K562 (cell line): ENCODE measurements around the gene PTRH1. TPM values are rescaled to one million over a fixed set of nuclear protein-coding genes. Genes with fewer than 3 reads are reported as not detected.

Experiments
- ATAC-seq: fragments of 200-7000 bp; cut with Tn5 transposase; 3 replicates; pipeline ENCODE4 v1.9.1; 2020; ENCODE audit warnings: moderate library complexity
- BruUV-seq: library from RNA; stranded (reverse); fragments of 400-500 nt; replicated peaks from 2 replicates; lab custom pipeline; 2021; lab: Mats Ljungman, UMichigan
- CTCF ChIA-PET: fragments of 300-600 bp; formaldehyde crosslinking; extraction: SDS; loops from one replicate; lab custom pipeline; 2021; ENCODE audit warnings: low intra/inter-chr PET ratio; lab: Yijun Ruan, JAX
- POLR2A ChIA-PET: fragments of 300-600, 350-650 bp; sonication (Branson Sonifier 250); formaldehyde crosslinking; extraction: SDS; loops from one replicate; lab custom pipeline; 2021; ENCODE audit warnings: antibody characterized with exemption, inconsistent platforms; lab: Yijun Ruan, JAX
- DNase-seq, 4 experiments: peaks; one replicate each; pipeline versions ENCODE4 v3.0.0 to v3.0.0-alpha.2; 2011 to 2018; ENCODE audit warnings: low spot score in 3 of 4, mixed read lengths in 3 of 4; ENCODE audit errors: extremely low read depth in 1 of 4
- FAIRE-seq: peaks from 2 replicates; lab custom pipeline; 2011; peaks lifted over from hg19 to GRCh38; lab: Jason Lieb, UNC
- H2AFZ ChIP-seq: 2 replicates; pipeline ENCODE4 v1.6.0; 2011; ENCODE audit warnings: low read depth, low read length, control low read depth, inconsistent platforms
- H3K27ac ChIP-seq: fragments of 200-600 bp; 3 replicates; pipeline ENCODE4 v1.8.0; 2011; ENCODE audit warnings: low read depth, mild to moderate bottlenecking, control low read depth, inconsistent platforms, low read length, moderate library complexity, mixed read lengths; ENCODE audit errors: extremely low read depth
- H3K27me3 ChIP-seq, 2 experiments: fragments of 300-600 bp in 1 of 2; 2 replicates in 1 of 2; 3 replicates in 1 of 2; pipeline versions ENCODE4 v1.6.0 to v1.8.0; 2011; ENCODE audit warnings: inconsistent platforms in 2 of 2, low read length in 2 of 2, mild to moderate bottlenecking in 1 of 2, mixed read lengths in 1 of 2, moderate library complexity in 1 of 2; ENCODE audit not compliant: control insufficient read depth in 2 of 2, insufficient read depth in 2 of 2
- H3K36me3 ChIP-seq: fragments of 300-600 bp; 3 replicates; pipeline ENCODE4 v1.8.0; 2011; ENCODE audit warnings: mild to moderate bottlenecking, low read length, inconsistent platforms; ENCODE audit not compliant: control insufficient read depth, insufficient read depth
- H3K4me1 ChIP-seq, 2 experiments: fragments of 200-600 bp in 1 of 2; replicated peaks in 1 of 2; 2 replicates in 1 of 2; 3 replicates in 1 of 2; pipeline versions ENCODE4 v1.5.1 to v1.8.0; 2011; ENCODE audit warnings: inconsistent platforms in 2 of 2, low read length in 2 of 2, mild to moderate bottlenecking in 1 of 2, mixed read lengths in 1 of 2, moderate library complexity in 1 of 2; ENCODE audit not compliant: control insufficient read depth in 2 of 2, insufficient read depth in 2 of 2
- H3K4me2 ChIP-seq: 2 replicates; pipeline ENCODE4 v1.6.1; 2011; ENCODE audit warnings: low read length, control low read depth, inconsistent platforms, mixed read lengths; ENCODE audit not compliant: insufficient read depth
- H3K4me3 ChIP-seq: fragments of 200-600 bp; sonication (generic), shearing (Covaris generic); 2 replicates; pipeline ENCODE4 v1.5.1; 2016; ENCODE audit warnings: control low read depth, inconsistent platforms
- H3K79me2 ChIP-seq: fragments of 200-600 bp; 3 replicates; pipeline ENCODE4 v1.8.0; 2011; ENCODE audit warnings: low read length, inconsistent platforms; ENCODE audit not compliant: control insufficient read depth, insufficient read depth
- H3K9ac ChIP-seq, 2 experiments: 2 replicates each; pipeline versions ENCODE4 v1.6.0 to v1.6.1; 2011; ENCODE audit warnings: low read depth in 2 of 2, low read length in 2 of 2, control low read depth in 1 of 2, inconsistent platforms in 1 of 2, mild to moderate bottlenecking in 1 of 2, mixed read lengths in 1 of 2; ENCODE audit not compliant: insufficient read depth in 1 of 2
- H3K9me1 ChIP-seq: one replicate; pipeline ENCODE4 v1.6.0; 2011; ENCODE audit warnings: inconsistent platforms, mild to moderate bottlenecking, low read length, moderate library complexity; ENCODE audit not compliant: control insufficient read depth, insufficient read depth
- H3K9me3 ChIP-seq: replicated peaks from 2 replicates; pipeline ENCODE4 v1.5.1; 2011; ENCODE audit warnings: low read depth, low read length, inconsistent platforms; ENCODE audit not compliant: control insufficient read depth, insufficient read depth
- H4K20me1 ChIP-seq: replicated peaks from 2 replicates; pipeline ENCODE4 v1.6.1; 2011; ENCODE audit warnings: low read length, inconsistent platforms, mixed read lengths; ENCODE audit not compliant: control insufficient read depth, insufficient read depth
- BHLHE40 ChIP-seq: IDR thresholded peaks from 2 replicates; pipeline ENCODE4 v1.6.1; 2011; ENCODE audit warnings: low read length, improper control_type of control experiment
- CUX1 ChIP-seq: fragments of 200-800 bp; sonication (Bioruptor generic); IDR thresholded peaks from 2 replicates; pipeline ENCODE4 v1.6.1; 2016; ENCODE audit warnings: missing genetic modification characterization, missing compliant biosample characterization
- HEY1 ChIP-seq: fragments of 250-450 bp; sonication (Bioruptor Pico); IDR thresholded peaks from 2 replicates; pipeline ENCODE4 v1.5.0; 2020; ENCODE audit warnings: mild to moderate bottlenecking, moderate library complexity, borderline replicate concordance
- KLF16 ChIP-seq: IDR thresholded peaks from 2 replicates; pipeline ENCODE4 v1.6.1; 2016; ENCODE audit warnings: antibody characterized with exemption
- NKRF ChIP-seq: fragments of 450-650 bp; IDR thresholded peaks from 2 replicates; pipeline ENCODE4 v1.6.1; 2016; ENCODE audit warnings: borderline replicate concordance
- RBM22 ChIP-seq: fragments of 200-400 bp; formaldehyde crosslinking; IDR thresholded peaks from 2 replicates; pipeline ENCODE4 v1.6.1; 2018; ENCODE audit warnings: low read length, low read depth; ENCODE audit not compliant: poor library complexity, severe bottlenecking
- SNRNP70 ChIP-seq: fragments of 200-400 bp; formaldehyde crosslinking; optimal IDR thresholded peaks from 2 replicates; pipeline ENCODE3; 2017; ENCODE audit warnings: low read depth, low read length
- TBL1XR1 ChIP-seq, 2 experiments: IDR thresholded peaks; 2 replicates each; pipeline ENCODE4 v1.6.1; 2012; ENCODE audit warnings: improper control_type of control experiment in 2 of 2, low read length in 2 of 2, mild to moderate bottlenecking in 1 of 2
- ZNF280A ChIP-seq: fragments of 450-650 bp; IDR thresholded peaks from 2 replicates; pipeline ENCODE4 v1.6.1; 2018; ENCODE audit warnings: mild to moderate bottlenecking, low read depth; ENCODE audit not compliant: partially characterized antibody
- whole genome bisulfite sequencing: fragments of 100-300 bp; shearing (Covaris generic); methylation state at CpG from one replicate; pipeline ENCODE4 v1.1.6; 2016; ENCODE audit warnings: low coverage, mixed read lengths; ENCODE audit not compliant: insufficient coverage; ENCODE audit errors: missing lambda C conversion rate; 5-methylcytosine and 5-hydroxymethylcytosine counted together
- in situ Hi-C: fragments of 300-500 bp; cut with MboI; formaldehyde crosslinking; loops from 4 replicates; pipeline ENCODE4 v1.15.0; 2018; ENCODE audit warnings: inconsistent platforms, mixed read lengths
- intact Hi-C: fragments of 100-400 bp; cut with micrococcal nuclease; formaldehyde crosslinking; loops from 2 replicates; pipeline ENCODE4 v1.14.2; 2022
- polyA plus RNA-seq, 8 experiments: library from polyadenylated mRNA; depleted of rRNA in 4 of 8; stranded (reverse) in 5 of 8; unstranded in 3 of 8; fragments of >200 nt; fragmentation: Nextera tagmentation in 2 of 8; fragmentation: Illumina TruSeq in 1 of 8; extraction: Ambion mirVana in 2 of 8; extraction: Trizol in 1 of 8; gene quantifications; 2 replicates each; pipeline versions ENCODE4 v1.2.1 to v1.2.3, GENCODE V29; 2011 to 2014; ENCODE audit warnings: inconsistent platforms in 1 of 8, missing spikeins in 1 of 8
- total RNA-seq, 7 experiments: library from RNA; depleted of rRNA in 6 of 7; stranded (reverse); fragments of >200 nt in 6 of 7; fragmentation: Illumina TruSeq in 2 of 7; extraction: Trizol in 2 of 7; gene quantifications; 2 replicates each; pipeline versions ENCODE4 v1.2.1 to v1.2.3, GENCODE V29; 2011 to 2021; ENCODE audit warnings: low replicate concordance in 1 of 7

The PTRH1 gene
- total and polyA plus RNA-seq, 9 of the 15 experiments (the other 6 are each of a cell fraction or from before 2014, with no cell fraction given), result 0.63 to 43.1 (median 5.7) TPM

GRCh38 chr9:127734747-127735529 lies 19.5 kb upstream of the PTRH1 start, which contains the start of gene TOR2A:
Gene TOR2A (minus strand): TSS chr9:127735294. CDS start chr9:127735270, 24 bp downstream.
- in situ Hi-C loops, result loop anchor here (5.0 to 10.0 kb wide), 5 partner anchors 47 to 233 kb away; partner anchors contain the start of gene ST6GALNAC4
- CTCF ChIA-PET, result interaction anchor here (0.6 to 3.4 kb wide), 15 partner anchors 50 to 530 kb away, joined by 3 to 49 read pairs (median 4); partner anchors contain the start of genes CDK9 and ST6GALNAC4
- Histone ChIP-seq H3K27me3 (no peaks in the 10 kb centered on the region), H4K20me1 (no peaks in the 10 kb centered on the region; the same call in 1 of the 2 replicates), H3K9me3 (no peaks in the 10 kb centered on the region), H3K79me2 (peaks cover 4% of the 10 kb centered on the region; the same call in 2 of the 3 replicates), H3K9ac (peak within 1 kb of the TSS; percentile 75 to 92), H3K4me2 (peak within 1 kb of the TSS; percentile 79), H3K4me1 (peaks cover 7 to 43% of the 10 kb centered on the region in 2 experiments; a peak in 4 of 5 replicates), H3K9me1 (no peaks in the 10 kb centered on the region), H2AFZ (peak within 1 kb of the TSS; percentile 98), H3K36me3 (no peaks in the 10 kb centered on the region), H3K27ac (peak within 1 kb of the TSS; percentile 87), H3K4me3 (peak within 1 kb of the TSS; percentile 74)
- POLR2A ChIA-PET, result interaction anchor here (0.5 to 1.4 kb wide), 17 partner anchors 9 to 627 kb away, joined by 3 to 6 read pairs (median 3); partner anchors contain the start of genes PTRH1 and TTC16
- FAIRE-seq, result peak; percentile 92
- intact Hi-C loops, result loop anchor here (1.0 to 10.0 kb wide), 8 partner anchors 50 to 300 kb away; no protein-coding TSS in a partner anchor
- WGBS, result under 1% methylated on average over 62 of the region's 76 CpGs
- BruUV-seq, result no TSS peak
- ATAC-seq, result peak; percentile 98
- DNase-seq, result peak; percentile 95 to 98 (median 97)
- TF ChIP-seq ZNF280A (no peak), NKRF (peak; percentile 74; the same call in 1 of the 2 replicates), KLF16 (peak; percentile 60; the same call in 1 of the 2 replicates), BHLHE40 (peak; percentile 43; the same call in 1 of the 2 replicates), SNRNP70 (no peak), TBL1XR1 (IDR thresholded peaks at IDR 0.05; ENCODE audit: low read length in 2 of 2) (peak in 1 of 2 experiments; percentile 25; a peak in 1 of 4 replicates), HEY1 (CRISPR knock-in tag) (no peak), RBM22 (peak; percentile 96), CUX1 (CRISPR knock-in tag) (no peak)
